Caco-2 (cell line): ENCODE measurements around the gene LCN12. TPM values are rescaled to one million over a fixed set of nuclear protein-coding genes. Genes with fewer than 3 reads are reported as not detected.

Experiments
- BruUV-seq: library from RNA; stranded (reverse); fragments of 400-500 nt; replicated peaks from 2 replicates; lab custom pipeline; 2021; lab: Mats Ljungman, UMichigan
- CTCF ChIA-PET: fragments of 300-600 bp; sonication (Branson Sonifier 250); formaldehyde crosslinking; loops from one replicate; lab custom pipeline; 2022; ENCODE audit warnings: antibody characterized with exemption; lab: Charles Lee
- POLR2A ChIA-PET: fragments of 300-600 bp; sonication (Branson Sonifier 250); formaldehyde crosslinking; loops from one replicate; lab custom pipeline; 2022; ENCODE audit warnings: antibody characterized with exemption; lab: Charles Lee
- DNase-seq, 2 experiments: peaks; one replicate each; pipeline versions ENCODE4 v3.0.0 to v3.0.0-alpha.2; 2020 to 2022
- H3K27me3 ChIP-seq: replicated peaks from 2 replicates; pipeline ENCODE4 v1.6.0; 2011; ENCODE audit warnings: low read length; ENCODE audit not compliant: control insufficient read depth, insufficient read depth
- H3K36me3 ChIP-seq: 2 replicates; pipeline ENCODE4 v1.5.1; 2011; ENCODE audit warnings: low read length; ENCODE audit not compliant: control insufficient read depth, insufficient read depth
- H3K4me1 ChIP-seq: fragments of 250-450 bp; sonication (Bioruptor Pico); 2 replicates; pipeline ENCODE4 v1.5.1; 2020; ENCODE audit warnings: mild to moderate bottlenecking
- H3K4me3 ChIP-seq: 2 replicates; pipeline ENCODE4 v1.5.1; 2011; ENCODE audit warnings: low read depth, mild to moderate bottlenecking, control low read depth, low read length
- H3K9me3 ChIP-seq: fragments of 250-450 bp; sonication (Bioruptor Pico); 2 replicates; pipeline ENCODE4 v1.5.1; 2020; ENCODE audit warnings: mild to moderate bottlenecking, moderate library complexity
- H3K27ac Mint-ChIP-seq: one replicate; pipeline ENCODE4 v1.8.0; 2022; ENCODE audit warnings: mixed read lengths; ENCODE audit not compliant: unreplicated experiment
- H3K27me3 Mint-ChIP-seq: one replicate; pipeline ENCODE4 v1.8.0; 2022; ENCODE audit warnings: mixed read lengths; ENCODE audit not compliant: insufficient read depth, unreplicated experiment
- H3K36me3 Mint-ChIP-seq: one replicate; pipeline ENCODE4 v1.8.0; 2022; ENCODE audit warnings: mild to moderate bottlenecking, mixed read lengths; ENCODE audit not compliant: insufficient read depth, unreplicated experiment
- H3K4me1 Mint-ChIP-seq: one replicate; pipeline ENCODE4 v1.8.0; 2022; ENCODE audit warnings: low read depth, mixed read lengths; ENCODE audit not compliant: unreplicated experiment
- H3K4me3 Mint-ChIP-seq: one replicate; pipeline ENCODE4 v1.8.0; 2022; ENCODE audit warnings: mild to moderate bottlenecking, moderate library complexity, mixed read lengths; ENCODE audit not compliant: unreplicated experiment
- H3K9me3 Mint-ChIP-seq: one replicate; pipeline ENCODE4 v1.8.0; 2022; ENCODE audit warnings: mixed read lengths; ENCODE audit not compliant: unreplicated experiment
- CTCF ChIP-seq, 2 experiments: fragments of 200-600 bp in 1 of 2; IDR thresholded peaks; 1 replicate in 1 of 2; 2 replicates in 1 of 2; pipeline versions ENCODE4 v1.5.1 to v1.8.0; 2011 to 2022; ENCODE audit warnings: antibody characterized with exemption in 1 of 2, control low read depth in 1 of 2, inconsistent platforms in 1 of 2, low read depth in 1 of 2, low read length in 1 of 2, mild to moderate bottlenecking in 1 of 2, moderate library complexity in 1 of 2; ENCODE audit not compliant: insufficient read depth in 1 of 2, severe bottlenecking in 1 of 2, unreplicated experiment in 1 of 2
- intact Hi-C: fragments of 100-400 bp; cut with micrococcal nuclease; formaldehyde crosslinking; loops from one replicate; pipeline ENCODE4 v1.10.0; 2022; ENCODE audit not compliant: unreplicated experiment
- total RNA-seq: library from RNA; stranded (reverse); gene quantifications from 2 replicates; pipeline ENCODE4 v1.2.3, GENCODE V29; 2022

The LCN12 gene
- total RNA-seq, 1 experiment from 2014 or later, result 20.0 TPM

DNA sequence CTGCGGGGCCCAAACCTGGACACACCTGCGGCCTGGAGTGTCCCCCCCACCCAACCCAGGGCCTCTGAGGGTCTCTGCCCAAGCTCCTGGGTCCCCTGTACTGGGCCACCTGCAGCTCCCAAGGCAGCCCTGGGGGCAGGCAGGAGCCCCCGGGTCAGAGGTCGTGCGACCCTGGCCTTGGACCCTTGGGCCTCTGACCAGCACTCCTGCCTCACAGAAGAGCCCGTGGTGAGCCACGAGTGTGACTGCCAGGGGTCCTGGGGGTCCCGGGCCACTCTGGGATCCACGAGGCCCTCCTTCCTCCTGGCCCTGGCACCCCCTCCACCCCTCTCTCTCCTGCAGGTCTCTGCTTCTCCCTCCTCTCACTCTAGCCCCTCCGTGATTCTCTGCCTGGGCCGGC lies 20.3 kb downstream of the LCN12 start:
- no peak overlapping the region for H3K27ac Mint-ChIP-seq
- no peak overlapping the region for H3K4me3 Mint-ChIP-seq
- no peaks in the 10 kb centered on the region for H3K9me3 Mint-ChIP-seq
- no TSS peak for BruUV-seq
- H3K27me3 Mint-ChIP-seq, result no peaks in the 10 kb centered on the region
- H3K9me3 ChIP-seq, result no peaks in the 10 kb centered on the region
- H3K4me1 Mint-ChIP-seq, result no peaks in the 10 kb centered on the region
- CTCF ChIA-PET, result no interaction called here
- no peaks in the 10 kb centered on the region for H3K4me1 ChIP-seq
- no peaks in the 10 kb centered on the region for H3K36me3 Mint-ChIP-seq
- no peaks in the 10 kb centered on the region for H3K36me3 ChIP-seq
- POLR2A ChIA-PET, result no interaction called here
- no peaks in the 10 kb centered on the region for H3K27me3 ChIP-seq
- no peak overlapping the region for H3K4me3 ChIP-seq
- no peak for TF ChIP-seq CTCF (IDR thresholded peaks at IDR 0.05; ENCODE audit: insufficient read depth in 1 of 2, low read depth in 1 of 2, low read length in 1 of 2, severe bottlenecking in 1 of 2, unreplicated experiment in 1 of 2)
- DNase-seq, result no peak
- intact Hi-C loops, result no loop called here

DNA sequence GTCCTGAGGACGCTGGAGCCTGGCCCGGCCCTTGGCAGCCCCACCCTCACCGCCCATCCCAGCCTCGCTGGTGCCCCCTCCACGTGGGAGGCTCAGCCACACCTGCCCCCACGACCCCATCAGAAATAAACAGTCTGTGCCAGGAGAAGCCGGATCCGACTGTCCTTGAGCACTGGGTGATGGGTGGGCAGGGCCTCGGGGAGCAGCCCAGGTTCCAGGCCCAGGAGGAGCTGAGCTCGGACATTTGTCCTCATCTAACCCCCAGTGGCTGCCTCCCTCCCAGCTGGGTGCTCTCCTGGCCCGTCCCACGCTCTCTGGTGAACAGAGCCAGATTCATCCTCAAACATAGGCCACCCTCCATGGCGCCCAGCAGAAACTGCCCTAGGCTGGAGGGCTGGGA lies 20.7 kb downstream of the LCN12 start:
- no peak for DNase-seq
- H3K4me1 Mint-ChIP-seq, result no peaks in the 10 kb centered on the region
- no peaks in the 10 kb centered on the region for H3K36me3 ChIP-seq
- no peak for TF ChIP-seq CTCF (IDR thresholded peaks at IDR 0.05; ENCODE audit: insufficient read depth in 1 of 2, low read depth in 1 of 2, low read length in 1 of 2, severe bottlenecking in 1 of 2, unreplicated experiment in 1 of 2)
- no peak overlapping the region for H3K27ac Mint-ChIP-seq
- CTCF ChIA-PET, result no interaction called here
- intact Hi-C loops, result no loop called here
- no peaks in the 10 kb centered on the region for H3K27me3 Mint-ChIP-seq
- no peaks in the 10 kb centered on the region for H3K4me1 ChIP-seq
- no peaks in the 10 kb centered on the region for H3K9me3 Mint-ChIP-seq
- H3K36me3 Mint-ChIP-seq, result no peaks in the 10 kb centered on the region
- H3K9me3 ChIP-seq, result no peaks in the 10 kb centered on the region
- H3K4me3 Mint-ChIP-seq, result no peak overlapping the region
- POLR2A ChIA-PET, result no interaction called here
- no TSS peak for BruUV-seq
- no peak overlapping the region for H3K4me3 ChIP-seq
- no peaks in the 10 kb centered on the region for H3K27me3 ChIP-seq

GRCh38 chr9:136973618-136974617 lies 21.8 kb downstream of the LCN12 start:
- intact Hi-C loops, result no loop called here
- H3K4me3 Mint-ChIP-seq, result no peak overlapping the region
- Histone ChIP-seq H3K4me1 (no peaks in the 10 kb centered on the region), H3K4me3 (no peak overlapping the region), H3K36me3 (no peaks in the 10 kb centered on the region), H3K27me3 (no peaks in the 10 kb centered on the region), H3K9me3 (no peaks in the 10 kb centered on the region)
- no TSS peak for BruUV-seq
- POLR2A ChIA-PET, result no interaction called here
- no peaks in the 10 kb centered on the region for H3K27me3 Mint-ChIP-seq
- CTCF ChIA-PET, result interaction anchor here (0.6 to 1.3 kb wide), 2 partner anchors 23 to 56 kb away, joined by 3 read pairs; no protein-coding TSS in a partner anchor
- H3K36me3 Mint-ChIP-seq, result no peaks in the 10 kb centered on the region
- TF ChIP-seq CTCF (IDR thresholded peaks at IDR 0.05; ENCODE audit: insufficient read depth in 1 of 2, low read depth in 1 of 2, low read length in 1 of 2, severe bottlenecking in 1 of 2, unreplicated experiment in 1 of 2), result no peak
- H3K9me3 Mint-ChIP-seq, result no peaks in the 10 kb centered on the region
- no peaks in the 10 kb centered on the region for H3K4me1 Mint-ChIP-seq
- H3K27ac Mint-ChIP-seq, result no peak overlapping the region
- no peak for DNase-seq
